Calu3 (cell line): ENCODE results near the gene SGK1. TPM values are rescaled to one million over a fixed set of nuclear protein-coding genes. Genes with fewer than 3 reads are reported as not detected.
"Not testable (repeated sequence)": the region's sequence is repeated elsewhere in the genome, so short reads cannot be mapped to it uniquely, and the experiment has no call there.

Experiments used
- BruUV-seq: library from RNA; stranded (reverse); fragments of 400-500 nt; replicated peaks from 2 replicates; lab custom pipeline; 2021; lab: Mats Ljungman, UMichigan
- CTCF ChIA-PET: fragments of 300-600 bp; sonication (Branson Sonifier 250); formaldehyde crosslinking; loops from one replicate; lab custom pipeline; 2022; ENCODE audit warnings: antibody characterized with exemption; lab: Charles Lee
- DNase-seq: peaks from one replicate; pipeline ENCODE4 v3.0.0; 2022
- H3K27ac Mint-ChIP-seq: one replicate; pipeline ENCODE4 v1.8.0; 2022; ENCODE audit warnings: mixed read lengths; ENCODE audit not compliant: unreplicated experiment
- H3K27me3 Mint-ChIP-seq: one replicate; pipeline ENCODE4 v1.8.0; 2022; ENCODE audit warnings: mixed read lengths; ENCODE audit not compliant: unreplicated experiment
- H3K36me3 Mint-ChIP-seq: one replicate; pipeline ENCODE4 v1.8.0; 2022; ENCODE audit warnings: mild to moderate bottlenecking, moderate library complexity, mixed read lengths; ENCODE audit not compliant: insufficient read depth, unreplicated experiment
- H3K4me1 Mint-ChIP-seq: one replicate; pipeline ENCODE4 v1.8.0; 2022; ENCODE audit warnings: mild to moderate bottlenecking, low read depth, mixed read lengths; ENCODE audit not compliant: unreplicated experiment
- H3K4me3 Mint-ChIP-seq: one replicate; pipeline ENCODE4 v1.8.0; 2022; ENCODE audit warnings: mild to moderate bottlenecking, low read depth, moderate library complexity, mixed read lengths; ENCODE audit not compliant: unreplicated experiment
- H3K9me3 Mint-ChIP-seq: one replicate; pipeline ENCODE4 v1.8.0; 2022; ENCODE audit warnings: low read depth, mixed read lengths; ENCODE audit not compliant: unreplicated experiment
- intact Hi-C: fragments of 100-400 bp; cut with micrococcal nuclease; formaldehyde crosslinking; loops from one replicate; pipeline ENCODE4 v1.10.0; 2022; ENCODE audit not compliant: unreplicated experiment
- total RNA-seq: library from RNA; stranded (reverse); gene quantifications from 2 replicates; pipeline ENCODE4 v1.2.3, GENCODE V29; 2022
- TF ChIP-seq, protein P1 (sequence below): fragments of 200-600 bp; IDR thresholded peaks from one replicate; pipeline ENCODE4 v1.8.0; 2022; ENCODE audit warnings: antibody characterized with exemption; ENCODE audit not compliant: unreplicated experiment

Gene SGK1
- total RNA-seq, 1 experiment from 2014 or later: 21.8 TPM

DNA sequence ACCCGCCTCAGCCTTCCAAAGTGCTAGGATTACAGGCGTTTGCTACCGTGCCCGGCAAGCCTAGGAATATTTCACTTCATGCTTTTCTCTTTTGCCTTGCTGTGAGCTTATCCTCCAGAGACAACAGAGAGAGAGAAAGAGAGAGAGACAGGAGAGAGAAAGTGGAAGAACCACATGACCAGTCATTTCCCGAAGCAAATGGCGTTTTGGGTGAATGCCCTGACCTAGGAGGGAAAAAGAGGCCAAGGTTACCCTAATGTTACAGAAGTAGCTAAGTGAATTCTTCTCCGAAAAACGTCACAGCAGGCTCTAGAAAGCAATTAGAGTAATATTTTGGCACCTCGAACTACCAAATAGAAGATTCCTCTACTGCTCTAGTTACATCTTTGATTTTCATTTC lies 9.1 kb downstream of the SGK1 start:
- DNase-seq: no peak
- TF ChIP-seq, protein P1, sequence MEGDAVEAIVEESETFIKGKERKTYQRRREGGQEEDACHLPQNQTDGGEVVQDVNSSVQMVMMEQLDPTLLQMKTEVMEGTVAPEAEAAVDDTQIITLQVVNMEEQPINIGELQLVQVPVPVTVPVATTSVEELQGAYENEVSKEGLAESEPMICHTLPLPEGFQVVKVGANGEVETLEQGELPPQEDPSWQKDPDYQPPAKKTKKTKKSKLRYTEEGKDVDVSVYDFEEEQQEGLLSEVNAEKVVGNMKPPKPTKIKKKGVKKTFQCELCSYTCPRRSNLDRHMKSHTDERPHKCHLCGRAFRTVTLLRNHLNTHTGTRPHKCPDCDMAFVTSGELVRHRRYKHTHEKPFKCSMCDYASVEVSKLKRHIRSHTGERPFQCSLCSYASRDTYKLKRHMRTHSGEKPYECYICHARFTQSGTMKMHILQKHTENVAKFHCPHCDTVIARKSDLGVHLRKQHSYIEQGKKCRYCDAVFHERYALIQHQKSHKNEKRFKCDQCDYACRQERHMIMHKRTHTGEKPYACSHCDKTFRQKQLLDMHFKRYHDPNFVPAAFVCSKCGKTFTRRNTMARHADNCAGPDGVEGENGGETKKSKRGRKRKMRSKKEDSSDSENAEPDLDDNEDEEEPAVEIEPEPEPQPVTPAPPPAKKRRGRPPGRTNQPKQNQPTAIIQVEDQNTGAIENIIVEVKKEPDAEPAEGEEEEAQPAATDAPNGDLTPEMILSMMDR: no peak
- Mint-ChIP-seq H3K27me3 (peaks cover 10% of the 10 kb centered on the region), H3K4me1 (no peaks in the 10 kb centered on the region), H3K36me3 (no peaks in the 10 kb centered on the region), H3K9me3 (no peaks in the 10 kb centered on the region), H3K27ac (no peak overlapping the region), H3K4me3 (no peak overlapping the region)
- intact Hi-C loops: no loop called here
- no TSS peak for BruUV-seq
- CTCF ChIA-PET: interaction anchor here (0.6 kb wide), 1 partner anchor 184 kb away, joined by 3 read pairs; no protein-coding TSS in a partner anchor

DNA sequence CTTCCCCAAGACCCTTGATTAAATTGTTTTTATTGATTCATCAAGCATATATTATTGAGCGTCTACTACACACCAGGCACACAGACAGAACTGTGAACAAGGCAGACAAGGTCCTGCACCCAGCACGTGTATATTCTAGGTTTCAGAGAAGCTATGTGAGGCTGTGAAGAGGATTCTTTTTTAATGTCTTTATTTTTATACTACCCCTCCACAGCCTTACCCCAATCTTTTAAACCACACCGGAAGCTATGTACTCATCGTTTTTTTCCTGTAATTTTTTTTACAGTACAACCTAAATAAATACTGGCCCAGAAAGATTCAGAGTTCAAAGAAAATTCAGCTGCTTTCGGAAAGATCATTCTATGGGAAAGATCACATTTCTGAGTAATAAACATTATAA lies 10.0 kb downstream of the SGK1 start:
- Mint-ChIP-seq H3K36me3 (no peaks in the 10 kb centered on the region), H3K9me3 (no peaks in the 10 kb centered on the region), H3K4me3 (no peak overlapping the region), H3K4me1 (no peaks in the 10 kb centered on the region), H3K27me3 (peaks cover 2% of the 10 kb centered on the region), H3K27ac (no peak overlapping the region)
- TF ChIP-seq, protein P1: no peak
- CTCF ChIA-PET: no interaction called here
- BruUV-seq: no TSS peak
- DNase-seq: no peak
- intact Hi-C loops: no loop called here

DNA sequence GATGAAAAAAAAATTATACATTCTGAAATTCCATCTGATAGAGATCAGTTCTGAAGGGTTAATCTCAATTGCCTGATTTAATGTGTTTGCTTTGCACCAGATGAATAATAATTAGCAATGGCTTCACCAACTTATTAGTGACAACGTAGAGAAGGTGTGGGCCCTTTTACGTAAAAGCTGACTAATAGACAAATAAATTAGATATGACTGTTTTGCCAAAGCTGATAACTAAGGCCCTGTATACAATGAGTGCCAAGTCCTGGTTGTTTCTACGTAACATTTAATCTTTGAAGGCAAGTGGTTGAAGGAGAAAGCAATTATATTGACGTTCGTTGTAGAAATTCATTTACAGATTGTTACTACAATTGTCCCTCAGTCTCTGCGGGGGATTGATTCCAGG lies 10.8 kb downstream of the SGK1 start:
- Mint-ChIP-seq H3K4me3 (no peak overlapping the region), H3K4me1 (no peaks in the 10 kb centered on the region), H3K27ac (no peak overlapping the region), H3K36me3 (no peaks in the 10 kb centered on the region), H3K27me3 (no peaks in the 10 kb centered on the region), H3K9me3 (no peaks in the 10 kb centered on the region)
- TF ChIP-seq, protein P1: no peak
- intact Hi-C loops: no loop called here
- DNase-seq: no peak
- CTCF ChIA-PET: no interaction called here
- no TSS peak for BruUV-seq

DNA sequence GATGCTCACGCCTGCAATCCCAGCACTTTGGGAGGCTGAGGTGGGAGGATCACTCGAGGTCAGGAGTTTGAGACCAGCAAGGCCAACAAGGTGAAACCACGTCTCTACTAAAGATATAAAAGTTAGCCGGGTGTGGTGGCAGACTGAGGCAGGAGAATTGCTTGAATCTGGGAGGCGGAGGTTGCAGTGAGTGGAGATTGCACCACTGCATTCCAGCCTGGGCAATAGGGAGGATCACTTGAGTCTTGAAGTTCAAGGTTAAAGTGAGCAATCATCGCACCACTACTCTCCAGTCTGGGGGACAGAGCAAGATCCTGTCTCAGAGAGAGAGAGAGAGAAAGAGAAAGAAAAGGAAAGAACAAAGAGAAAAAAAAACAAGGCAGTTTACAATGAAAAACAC lies 13.5 kb downstream of the SGK1 start:
- H3K9me3 Mint-ChIP-seq, H3K36me3 Mint-ChIP-seq, H3K4me1 Mint-ChIP-seq, CTCF ChIA-PET, H3K27ac Mint-ChIP-seq, H3K27me3 Mint-ChIP-seq, DNase-seq, BruUV-seq, H3K4me3 Mint-ChIP-seq, intact Hi-C loops: not testable (repeated sequence)

DNA sequence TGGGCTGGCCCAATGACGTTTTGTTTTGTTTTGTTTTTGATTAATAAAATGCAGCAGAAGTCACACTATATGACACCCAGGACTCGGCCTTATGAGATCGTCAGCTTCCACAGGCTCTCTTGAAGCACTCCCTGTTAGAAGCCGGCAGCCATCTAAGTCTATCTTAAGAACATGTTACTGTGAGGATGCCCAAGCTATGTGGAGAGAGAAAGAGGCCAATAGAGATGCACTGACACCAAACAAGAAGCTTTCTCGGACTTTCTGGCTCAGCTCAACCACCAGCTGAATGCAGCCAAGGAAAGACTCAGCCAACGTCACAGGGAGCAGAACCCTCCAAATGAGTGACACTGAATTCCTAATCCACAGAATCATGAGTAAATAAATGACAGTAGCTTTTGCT lies 14.0 kb downstream of the SGK1 start:
- Mint-ChIP-seq H3K4me3 (no peak overlapping the region), H3K4me1 (peaks cover 8% of the 10 kb centered on the region), H3K9me3 (no peaks in the 10 kb centered on the region), H3K36me3 (no peaks in the 10 kb centered on the region), H3K27ac (no peak overlapping the region), H3K27me3 (no peaks in the 10 kb centered on the region)
- TF ChIP-seq, protein P1: no peak
- DNase-seq: no peak
- CTCF ChIA-PET: no interaction called here
- intact Hi-C loops: no loop called here
- no TSS peak for BruUV-seq
